HG03066 (cell line): ENCODE data around the gene PLRG1.
A peak's percentile ranks its signal among the peaks of the same experiment; 100 is the strongest.

Experiments
- ATAC-seq: cut with Tn5 transposase; IDR thresholded peaks from one replicate; pipeline ENCODE4 v1.9.1; 2021; ENCODE audit warnings: low read depth; ENCODE audit not compliant: unreplicated experiment

PLRG1 gene

DNA sequence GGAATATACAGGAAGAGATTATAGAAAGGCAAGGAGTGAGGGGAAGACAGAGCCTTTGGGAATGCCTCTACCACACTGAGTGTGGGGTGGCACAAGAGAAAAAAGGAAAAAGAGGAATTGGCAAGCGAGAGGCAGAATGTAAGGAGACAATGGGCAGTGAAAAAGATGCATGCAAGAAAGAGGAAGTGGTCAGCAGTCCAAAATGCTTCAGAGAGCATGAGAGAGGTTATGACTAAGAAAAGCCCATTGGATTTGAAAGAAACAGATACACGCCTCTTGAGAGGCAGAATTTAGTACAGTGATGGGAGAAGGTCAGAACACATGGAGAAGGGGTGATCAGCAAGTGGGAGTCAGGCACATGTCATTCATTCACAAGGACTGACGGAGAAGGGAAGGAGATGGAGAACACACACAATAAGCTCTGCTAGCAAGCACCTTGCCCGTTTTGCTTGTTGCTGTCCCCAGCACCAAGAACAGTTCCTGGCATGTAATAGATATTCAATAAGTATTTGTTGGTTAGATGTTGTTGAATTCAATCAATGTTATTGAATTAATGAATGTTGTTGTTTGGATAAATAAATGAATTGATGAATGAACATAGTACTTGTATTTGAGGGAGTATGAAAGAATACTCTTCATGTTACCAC, 65.0 kb downstream of the PLRG1 start:
- peak; percentile 97 for ATAC-seq
